Neural progenitor cell (in vitro differentiated cells): ENCODE results near the gene PDE11A.

Experiments
- EZH2 ChIP-seq: fragments of 200-600 bp; sonication (generic); IDR thresholded peaks from 2 replicates; pipeline ENCODE4 v1.6.1; 2017; ENCODE audit warnings: antibody characterized with exemption, mild to moderate bottlenecking, moderate library complexity
- TF ChIP-seq, protein P1 (sequence below): fragments of 200-600 bp; sonication (generic); IDR thresholded peaks from 2 replicates; pipeline ENCODE4 v1.5.1; 2017; ENCODE audit warnings: antibody characterized with exemption, mild to moderate bottlenecking

DNA sequence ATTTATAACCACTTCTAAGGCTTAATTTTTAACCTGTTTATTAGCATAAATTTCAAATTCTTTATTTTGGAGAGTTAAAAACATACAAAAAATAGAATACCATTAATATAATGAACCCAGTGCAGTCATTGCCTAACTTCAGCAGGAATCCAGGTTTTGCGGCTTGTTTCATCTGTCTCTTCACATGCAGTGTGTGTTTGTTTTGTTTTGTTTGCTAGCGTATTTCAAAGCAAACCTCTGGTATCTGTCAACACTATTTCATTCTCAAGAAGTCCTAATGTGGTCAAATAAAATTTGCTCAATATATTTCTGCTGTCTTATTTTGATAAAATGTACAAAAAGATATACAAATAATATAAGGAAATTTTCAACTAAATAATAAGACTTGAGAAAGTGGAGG lies 351.5 kb downstream of the PDE11A start:
- TF ChIP-seq, protein P1, sequence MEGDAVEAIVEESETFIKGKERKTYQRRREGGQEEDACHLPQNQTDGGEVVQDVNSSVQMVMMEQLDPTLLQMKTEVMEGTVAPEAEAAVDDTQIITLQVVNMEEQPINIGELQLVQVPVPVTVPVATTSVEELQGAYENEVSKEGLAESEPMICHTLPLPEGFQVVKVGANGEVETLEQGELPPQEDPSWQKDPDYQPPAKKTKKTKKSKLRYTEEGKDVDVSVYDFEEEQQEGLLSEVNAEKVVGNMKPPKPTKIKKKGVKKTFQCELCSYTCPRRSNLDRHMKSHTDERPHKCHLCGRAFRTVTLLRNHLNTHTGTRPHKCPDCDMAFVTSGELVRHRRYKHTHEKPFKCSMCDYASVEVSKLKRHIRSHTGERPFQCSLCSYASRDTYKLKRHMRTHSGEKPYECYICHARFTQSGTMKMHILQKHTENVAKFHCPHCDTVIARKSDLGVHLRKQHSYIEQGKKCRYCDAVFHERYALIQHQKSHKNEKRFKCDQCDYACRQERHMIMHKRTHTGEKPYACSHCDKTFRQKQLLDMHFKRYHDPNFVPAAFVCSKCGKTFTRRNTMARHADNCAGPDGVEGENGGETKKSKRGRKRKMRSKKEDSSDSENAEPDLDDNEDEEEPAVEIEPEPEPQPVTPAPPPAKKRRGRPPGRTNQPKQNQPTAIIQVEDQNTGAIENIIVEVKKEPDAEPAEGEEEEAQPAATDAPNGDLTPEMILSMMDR: no peak
- no peak for TF ChIP-seq EZH2
